Naive thymus-derived CD4-positive, alpha-beta T cell (primary cell): ENCODE results near the gene BEAN1. TPM values are rescaled to one million over a fixed set of nuclear protein-coding genes. Genes with fewer than 3 reads are reported as not detected.

Experiments
- ATAC-seq: fragments of 150-1000 bp; cut with Tn5 transposase; 2 replicates; pipeline ENCODE4 v1.10.0; 2021; ENCODE audit warnings: mild to moderate bottlenecking, moderate library complexity
- CTCF ChIA-PET: fragments of 350-600 bp; sonication (Branson Sonifier 250); formaldehyde crosslinking; loops from one replicate; lab custom pipeline; 2021; ENCODE audit warnings: antibody characterized with exemption; lab: Charles Lee
- POLR2A ChIA-PET: fragments of 350-600 bp; sonication (Branson Sonifier 250); formaldehyde crosslinking; loops from one replicate; lab custom pipeline; 2021; ENCODE audit warnings: antibody characterized with exemption, inconsistent platforms; lab: Charles Lee
- DNase-seq, 9 donors: peaks; one replicate each; pipeline versions ENCODE4 v3.0.0 to v3.0.0-alpha.2; 2020 to 2022; ENCODE audit warnings: mixed read lengths in 1 of 9
- H3K27ac ChIP-seq: one replicate; pipeline ENCODE4 v1.7.0; 2013; ENCODE audit warnings: mild to moderate bottlenecking, low read depth, low read length, moderate library complexity
- H3K27me3 ChIP-seq, 2 donors: one replicate each; pipeline ENCODE4 v1.7.0; 2013; ENCODE audit warnings: low read length in 2 of 2, mild to moderate bottlenecking in 2 of 2, moderate library complexity in 2 of 2; ENCODE audit not compliant: control insufficient read depth in 2 of 2, insufficient read depth in 2 of 2
- H3K36me3 ChIP-seq, 3 experiments: 1 replicate in 2 of 3; 2 replicates in 1 of 3; pipeline ENCODE4 v1.7.0; 2013; ENCODE audit warnings: low read length in 3 of 3, mild to moderate bottlenecking in 3 of 3, moderate library complexity in 1 of 3; ENCODE audit not compliant: insufficient read depth in 3 of 3, control insufficient read depth in 2 of 3
- H3K4me1 ChIP-seq, 2 donors: one replicate each; pipeline ENCODE4 v1.7.0; 2013; ENCODE audit warnings: low read length in 2 of 2, mild to moderate bottlenecking in 2 of 2, moderate library complexity in 1 of 2; ENCODE audit not compliant: control insufficient read depth in 2 of 2, insufficient read depth in 2 of 2
- H3K4me3 ChIP-seq: 2 replicates; pipeline ENCODE4 v1.7.0; 2013; ENCODE audit warnings: mild to moderate bottlenecking, low read length
- H3K9me3 ChIP-seq, 3 experiments: 1 replicate in 2 of 3; 2 replicates in 1 of 3; pipeline ENCODE4 v1.7.0; 2013; ENCODE audit warnings: low read length in 3 of 3; ENCODE audit not compliant: control insufficient read depth in 2 of 3
- H3K27ac Mint-ChIP-seq, 9 donors: one replicate each; pipeline ENCODE4 v1.8.0; 2020 to 2022; ENCODE audit warnings: mixed read lengths in 9 of 9, mild to moderate bottlenecking in 8 of 9, moderate library complexity in 5 of 9, inconsistent platforms in 2 of 9
- H3K27me3 Mint-ChIP-seq, 5 donors: one replicate each; pipeline ENCODE4 v1.8.0; 2021 to 2022; ENCODE audit warnings: mixed read lengths in 5 of 5, mild to moderate bottlenecking in 1 of 5
- H3K36me3 Mint-ChIP-seq, 5 donors: one replicate each; pipeline ENCODE4 v1.8.0; 2020 to 2022; ENCODE audit warnings: mixed read lengths in 5 of 5, mild to moderate bottlenecking in 3 of 5, inconsistent platforms in 1 of 5
- H3K4me1 Mint-ChIP-seq, 7 donors: one replicate each; pipeline ENCODE4 v1.8.0; 2020 to 2022; ENCODE audit warnings: mixed read lengths in 7 of 7, mild to moderate bottlenecking in 3 of 7, inconsistent platforms in 1 of 7
- H3K4me3 Mint-ChIP-seq, 10 donors: one replicate each; pipeline ENCODE4 v1.8.0; 2020 to 2022; ENCODE audit warnings: mild to moderate bottlenecking in 10 of 10, mixed read lengths in 10 of 10, moderate library complexity in 6 of 10, inconsistent platforms in 2 of 10
- H3K9me3 Mint-ChIP-seq, 11 donors: one replicate each; pipeline ENCODE4 v1.8.0; 2020 to 2022; ENCODE audit warnings: mixed read lengths in 11 of 11, mild to moderate bottlenecking in 4 of 11, inconsistent platforms in 1 of 11, moderate library complexity in 1 of 11
- intact Hi-C, 2 donors: fragments of 100-400 bp; cut with micrococcal nuclease; formaldehyde crosslinking; loops; one replicate each; pipeline ENCODE4 v1.15.1; 2023
- polyA plus RNA-seq, 2 donors: library from polyadenylated mRNA; unstranded; fragments of 300-500 nt; fragmentation: Illumina TruSeq; gene quantifications; one replicate each; pipeline ENCODE4 v1.2.3, GENCODE V29; 2021
- total RNA-seq, 6 experiments: library from RNA in 5 of 6; stranded (reverse) in 5 of 6; gene quantifications; 1 replicate in 5 of 6; 2 replicates in 1 of 6; pipeline ENCODE4 v1.2.3 and lab custom pipeline; 2021 to 2026

Gene BEAN1
- total and polyA plus RNA-seq, 7 experiments from 2014 or later = not detected

DNA sequence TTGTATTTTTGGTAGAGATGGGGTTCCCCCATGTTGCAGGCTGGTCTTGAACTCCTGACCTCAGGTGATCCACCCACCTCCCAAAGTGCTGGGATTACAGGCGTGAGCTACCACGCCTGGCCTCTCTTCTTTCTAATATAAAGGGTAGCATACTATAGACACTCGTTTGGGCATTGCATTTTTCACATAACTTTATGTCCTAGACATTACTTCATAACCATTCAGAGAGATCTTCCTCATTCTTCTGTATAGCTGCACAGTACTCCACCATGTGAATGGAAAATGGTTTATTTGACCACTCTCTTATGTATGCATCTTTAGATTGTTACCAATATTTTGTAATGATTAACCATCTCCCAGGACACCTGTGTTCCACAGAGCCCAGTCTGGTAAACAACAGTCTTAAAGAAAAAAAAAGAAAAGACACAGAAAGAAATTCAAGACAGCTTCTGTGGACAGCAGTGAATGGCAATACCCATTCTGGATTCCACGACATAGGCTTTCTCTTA is 80.7 kb downstream of the BEAN1 start:
- H3K9me3 Mint-ChIP-seq = no peaks in the 10 kb centered on the region
- POLR2A ChIA-PET = interaction anchor here (0.6 kb wide), 1 partner anchor 323 kb away, joined by 3 read pairs; the partner anchor contains the start of gene NAE1
- Histone ChIP-seq H3K9me3 (no peaks in the 10 kb centered on the region), H3K36me3 (no peaks in the 10 kb centered on the region), H3K4me1 (no peaks in the 10 kb centered on the region), H3K27me3 (no peaks in the 10 kb centered on the region), H3K27ac (no peak overlapping the region), H3K4me3 (no peak overlapping the region)
- H3K4me3 Mint-ChIP-seq = no peak overlapping the region
- ATAC-seq (no peak), DNase-seq (no peak)
- peaks cover 5 to 15% (median 8%) of the 10 kb centered on the region in 7 donors for H3K4me1 Mint-ChIP-seq
- H3K27me3 Mint-ChIP-seq = no peaks in the 10 kb centered on the region
- intact Hi-C loops = no loop called here
- peak overlapping the region in 1 of 9 donors; percentile 72 for H3K27ac Mint-ChIP-seq
- peaks cover 0 to 11% (median 0%) of the 10 kb centered on the region in 5 donors for H3K36me3 Mint-ChIP-seq
- CTCF ChIA-PET = interaction anchor here (0.6 kb wide), 1 partner anchor 42 kb away, joined by 3 read pairs; the partner anchor contains the start of gene TK2

DNA sequence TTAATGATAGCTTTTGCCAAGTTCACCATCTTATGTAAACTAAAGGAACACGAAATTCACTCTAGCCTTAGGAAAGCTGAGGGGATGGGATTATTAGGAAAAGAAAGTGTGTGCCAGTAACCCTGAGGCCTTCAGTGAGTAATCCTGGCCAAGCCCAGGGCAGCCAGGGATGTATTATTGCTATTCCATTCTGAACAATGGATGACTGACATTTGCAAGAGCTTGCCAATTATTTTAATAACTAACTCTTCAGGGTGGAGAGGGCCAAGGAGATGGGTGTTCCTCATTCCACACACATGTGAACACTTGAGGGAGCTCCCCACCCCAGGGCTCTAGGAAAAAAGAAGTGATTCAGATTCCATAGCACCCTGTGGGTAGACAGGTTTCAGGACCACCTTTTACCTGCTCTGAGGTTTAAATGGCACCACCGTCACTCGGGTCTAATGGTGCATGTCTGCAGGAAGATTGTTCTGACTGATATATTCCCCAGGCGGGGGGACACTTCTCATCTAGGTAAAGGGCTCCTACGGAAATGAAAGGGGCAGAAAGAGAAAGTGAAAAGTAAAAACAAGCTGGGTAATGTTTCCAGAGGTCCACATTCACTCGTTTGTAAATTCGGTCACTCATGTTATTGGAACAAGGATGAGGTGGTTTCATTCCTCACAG is 81.3 kb downstream of the BEAN1 start:
- Histone ChIP-seq H3K27me3 (no peaks in the 10 kb centered on the region), H3K9me3 (no peaks in the 10 kb centered on the region), H3K4me3 (no peak overlapping the region), H3K27ac (no peak overlapping the region), H3K4me1 (no peaks in the 10 kb centered on the region), H3K36me3 (no peaks in the 10 kb centered on the region)
- Mint-ChIP-seq H3K4me1 (peaks cover 5 to 15% (median 12%) of the 10 kb centered on the region in 7 donors), H3K4me3 (no peak overlapping the region), H3K36me3 (peaks cover 0 to 14% (median 0%) of the 10 kb centered on the region in 5 donors), H3K27ac (no peak overlapping the region), H3K9me3 (no peaks in the 10 kb centered on the region), H3K27me3 (no peaks in the 10 kb centered on the region)
- DNase-seq (no peak), ATAC-seq (no peak)
- intact Hi-C loops = no loop called here
- ChIA-PET POLR2A (interaction anchor here (0.6 kb wide), 1 partner anchor 322 kb away, joined by 3 read pairs; the partner anchor contains the start of gene NAE1), CTCF (interaction anchor here (0.6 to 0.8 kb wide), 2 partner anchors 42 to 76 kb away, joined by 3 read pairs; partner anchors contain the start of gene TK2)

GRCh38 chr16:66508914-66509496 is 81.9 kb downstream of the BEAN1 start:
- Mint-ChIP-seq H3K4me3 (no peak overlapping the region), H3K27ac (no peak overlapping the region), H3K27me3 (no peaks in the 10 kb centered on the region), H3K9me3 (no peaks in the 10 kb centered on the region), H3K36me3 (peaks cover 0 to 14% (median 0%) of the 10 kb centered on the region in 5 donors), H3K4me1 (peaks cover 5 to 15% (median 11%) of the 10 kb centered on the region in 7 donors)
- intact Hi-C loops = no loop called here
- CTCF ChIA-PET = interaction anchor here (0.6 to 0.9 kb wide), 4 partner anchors 21 to 102 kb away, joined by 3 read pairs; no protein-coding TSS in a partner anchor
- H3K9me3 ChIP-seq = no peaks in the 10 kb centered on the region
- H3K27me3 ChIP-seq = no peaks in the 10 kb centered on the region
- POLR2A ChIA-PET = interaction anchor here (2.3 kb wide), 1 partner anchor 42 kb away, joined by 8 read pairs; the partner anchor contains the start of gene CKLF
- H3K4me1 ChIP-seq = no peaks in the 10 kb centered on the region
- no peaks in the 10 kb centered on the region for H3K36me3 ChIP-seq
- ATAC-seq (no peak), DNase-seq (no peak)
- H3K4me3 ChIP-seq = no peak overlapping the region
- no peak overlapping the region for H3K27ac ChIP-seq

DNA sequence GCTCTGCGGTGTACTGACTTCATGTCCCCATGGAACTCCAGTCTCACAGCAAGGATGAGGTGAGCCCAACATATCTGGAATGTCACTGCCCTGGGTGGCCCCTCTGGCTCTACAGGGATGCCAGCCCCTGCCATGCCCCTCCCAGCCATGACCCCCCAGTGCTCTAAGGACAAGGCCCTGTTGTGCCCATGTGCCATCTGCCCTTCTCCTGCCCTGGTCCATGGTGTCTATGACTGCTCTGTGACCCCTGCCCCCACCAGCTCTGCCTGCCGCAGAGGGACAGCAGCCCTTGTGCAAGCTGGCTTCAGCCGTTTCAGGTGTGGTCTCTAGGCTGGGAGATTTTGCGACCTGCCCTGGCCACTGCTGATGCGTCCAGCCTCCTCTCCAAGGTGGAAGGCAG is 82.5 kb downstream of the BEAN1 start:
- H3K36me3 Mint-ChIP-seq = peaks cover 0 to 14% (median 0%) of the 10 kb centered on the region in 5 donors

GRCh38 chr16:66510298-66510697 is 83.2 kb downstream of the BEAN1 start:
- H3K27me3 ChIP-seq = no peaks in the 10 kb centered on the region
- H3K4me1 ChIP-seq = peaks cover 2 to 5% of the 10 kb centered on the region in 2 donors
- H3K36me3 ChIP-seq = no peaks in the 10 kb centered on the region
- H3K4me3 ChIP-seq = no peak overlapping the region
- H3K27ac ChIP-seq = no peak overlapping the region
- no peak for DNase-seq
- no peak for ATAC-seq
- Mint-ChIP-seq H3K4me3 (peak overlapping the region in 1 of 10 donors; percentile 16), H3K9me3 (no peaks in the 10 kb centered on the region), H3K27me3 (no peaks in the 10 kb centered on the region), H3K27ac (no peak overlapping the region), H3K4me1 (peaks cover 11 to 22% (median 16%) of the 10 kb centered on the region in 7 donors), H3K36me3 (peaks cover 0 to 15% (median 0%) of the 10 kb centered on the region in 5 donors)
- ChIA-PET POLR2A (interaction anchor here (0.9 to 2.9 kb wide), 4 partner anchors 12 to 102 kb away, joined by 3 to 9 read pairs (median 6); partner anchors contain the start of gene CKLF), CTCF (interaction anchor here (0.8 to 3.2 kb wide), 4 partner anchors 16 to 106 kb away, joined by 3 to 24 read pairs (median 3); no protein-coding TSS in a partner anchor)
- H3K9me3 ChIP-seq = no peaks in the 10 kb centered on the region
- intact Hi-C loops = loop anchor here in 1 of 2 donors (2.0 kb wide), 1 partner anchor 15 kb away; no protein-coding TSS in a partner anchor

More for the DNA sequence above, 82.5 kb downstream of the BEAN1 start:
- Histone ChIP-seq H3K27me3 (no peaks in the 10 kb centered on the region), H3K4me1 (no peaks in the 10 kb centered on the region), H3K9me3 (no peaks in the 10 kb centered on the region), H3K4me3 (no peak overlapping the region), H3K27ac (no peak overlapping the region), H3K36me3 (no peaks in the 10 kb centered on the region)
- H3K27me3 Mint-ChIP-seq = no peaks in the 10 kb centered on the region
- ATAC-seq = no peak
- H3K4me1 Mint-ChIP-seq = peaks cover 5 to 15% (median 11%) of the 10 kb centered on the region in 7 donors
- intact Hi-C loops = no loop called here
- no peak overlapping the region for H3K27ac Mint-ChIP-seq
- H3K4me3 Mint-ChIP-seq = peak overlapping the region in 1 of 10 donors; percentile 16
- no peak for DNase-seq
- no peaks in the 10 kb centered on the region for H3K9me3 Mint-ChIP-seq
- POLR2A ChIA-PET = interaction anchor here (0.9 to 2.3 kb wide), 2 partner anchors 12 to 42 kb away, joined by 4 to 8 read pairs; partner anchors contain the start of gene CKLF
- CTCF ChIA-PET = interaction anchor here (0.6 to 1.4 kb wide), 4 partner anchors 15 to 102 kb away, joined by 3 read pairs; no protein-coding TSS in a partner anchor
